Activated CD4-positive, alpha-beta T cell treated with anti-CD3 and anti-CD28 coated beads for 4 hours (primary cell): Measurements from ENCODE around the gene NPM1.

ENCODE experiments used
- DNase-seq, 2 donors: peaks; one replicate each; pipeline ENCODE4 v3.0.0-alpha.2; 2020

Gene NPM1

DNA sequence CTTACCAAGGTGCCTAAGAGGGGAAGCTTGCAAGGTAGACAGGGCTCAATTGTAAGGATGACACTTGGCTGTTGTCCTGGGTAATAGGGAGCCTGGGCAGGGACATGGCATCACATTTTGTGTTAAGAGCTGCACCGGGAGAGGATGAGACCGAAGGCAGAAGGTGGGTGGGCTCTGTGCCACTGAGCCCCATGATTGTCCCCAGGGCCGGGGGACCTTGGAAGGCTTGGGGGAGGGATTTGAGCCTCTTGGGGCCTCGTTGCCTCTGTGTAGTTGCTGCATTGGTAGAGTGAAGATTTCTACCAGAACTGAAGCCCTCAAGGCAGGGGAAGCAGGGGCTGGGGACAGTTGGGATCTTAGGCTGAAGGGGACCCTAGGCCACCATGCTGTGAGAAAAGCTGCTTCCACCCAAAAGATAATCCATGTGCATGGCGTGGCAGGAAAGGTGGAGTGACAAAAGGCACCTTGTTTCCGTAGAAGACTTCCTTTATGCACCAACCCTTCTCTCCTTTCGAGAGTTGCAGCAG is 43.7 kb downstream of the NPM1 start:
- no peak for DNase-seq

- DNase-seq, result no peak
These were observed 44.4 kb downstream of the NPM1 start for GRCh38 chr5:171432076-171432475.

DNA sequence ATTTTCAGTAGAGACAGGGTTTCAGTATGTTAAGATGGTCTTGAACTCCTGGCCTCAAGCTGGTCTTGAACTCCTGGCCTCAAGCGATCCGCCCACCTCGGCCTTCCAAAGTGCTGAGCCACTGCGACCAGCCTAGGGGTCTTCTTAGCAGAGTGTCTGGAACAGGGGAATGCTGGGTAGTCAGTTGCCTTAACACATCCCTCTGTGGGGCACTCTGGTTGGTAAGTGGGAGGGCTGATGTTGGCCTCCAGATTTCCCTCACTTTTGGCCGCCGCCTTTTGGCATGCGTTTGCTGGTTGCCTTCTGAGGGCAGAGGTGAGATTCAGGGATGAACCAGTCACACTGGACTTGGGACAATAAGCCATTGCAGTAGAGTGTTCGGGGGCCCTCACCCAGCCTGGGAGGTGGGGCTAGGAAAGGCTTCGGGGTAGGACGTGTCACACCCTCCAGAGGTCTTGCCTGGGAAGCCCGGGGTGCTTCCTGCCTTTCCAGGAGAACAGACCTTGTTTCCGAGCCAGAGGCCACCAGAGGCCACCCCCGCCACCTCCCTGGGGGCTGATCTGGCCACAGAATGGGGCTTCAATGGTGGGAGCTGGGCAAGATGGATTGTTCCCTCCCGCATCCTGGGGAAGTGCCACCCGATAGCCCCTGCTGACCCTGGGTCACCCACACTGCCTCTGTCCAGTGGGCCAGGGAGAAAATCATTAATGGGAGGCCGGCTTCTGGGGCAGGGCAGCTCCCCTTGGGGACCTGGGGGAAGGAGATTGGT is 45.1 kb downstream of the NPM1 start:
- no peak for DNase-seq

DNA sequence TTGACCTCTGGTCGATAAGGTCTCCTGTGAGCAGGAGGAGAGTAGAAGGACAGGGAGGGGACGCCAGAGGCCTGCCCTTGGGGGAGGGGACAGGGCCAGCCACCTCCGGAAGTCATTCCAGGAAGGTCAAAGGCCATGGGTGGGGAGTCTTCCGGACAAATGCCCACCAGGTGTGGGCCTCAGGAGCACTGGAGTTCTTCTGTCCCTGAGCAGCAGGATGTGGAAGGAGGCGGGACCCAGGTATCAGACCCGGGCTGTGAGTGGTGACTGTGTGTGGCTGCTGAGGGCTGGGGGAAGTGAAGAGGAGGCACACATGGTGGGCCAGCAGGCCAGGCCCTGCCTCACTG is 45.7 kb downstream of the NPM1 start:
- DNase-seq, result no peak

- no peak for DNase-seq
These were observed 46.5 kb downstream of the NPM1 start for GRCh38 chr5:171433982-171434676.

GRCh38 chr5:171434874-171435273 is 47.2 kb downstream of the NPM1 start:
- no peak for DNase-seq

GRCh38 chr5:171435908-171436307 is 48.3 kb downstream of the NPM1 start:
- no peak for DNase-seq

- DNase-seq, result no peak
These were observed 49.2 kb downstream of the NPM1 start for GRCh38 chr5:171436804-171437285.

DNA sequence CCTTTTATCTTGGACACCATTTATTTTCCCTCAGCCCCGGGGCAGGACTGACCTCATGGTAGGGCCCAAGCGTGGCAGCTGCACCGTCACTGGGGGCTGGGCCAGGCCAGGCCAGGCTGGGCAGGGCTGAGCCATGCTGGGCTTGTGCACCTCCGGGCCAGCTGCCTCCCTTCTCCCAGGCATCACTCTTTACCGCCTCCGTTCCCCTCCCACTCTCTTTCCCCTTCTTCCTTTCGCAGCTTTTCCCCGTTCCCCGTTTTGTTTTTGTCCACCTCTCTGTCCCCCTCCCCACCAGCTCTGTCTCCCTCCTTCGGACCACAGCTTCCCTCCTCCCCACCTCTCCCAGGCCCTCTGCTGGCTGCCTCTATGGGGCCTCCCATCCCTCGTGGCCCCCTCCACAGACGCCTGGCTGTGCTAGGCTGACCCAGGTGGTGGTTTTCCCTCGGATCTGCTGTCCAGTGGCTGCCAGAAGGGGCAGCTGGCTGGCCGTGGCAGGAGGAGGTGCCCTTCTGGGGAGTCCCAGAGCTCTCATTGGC is 49.7 kb downstream of the NPM1 start:
- no peak for DNase-seq

DNA sequence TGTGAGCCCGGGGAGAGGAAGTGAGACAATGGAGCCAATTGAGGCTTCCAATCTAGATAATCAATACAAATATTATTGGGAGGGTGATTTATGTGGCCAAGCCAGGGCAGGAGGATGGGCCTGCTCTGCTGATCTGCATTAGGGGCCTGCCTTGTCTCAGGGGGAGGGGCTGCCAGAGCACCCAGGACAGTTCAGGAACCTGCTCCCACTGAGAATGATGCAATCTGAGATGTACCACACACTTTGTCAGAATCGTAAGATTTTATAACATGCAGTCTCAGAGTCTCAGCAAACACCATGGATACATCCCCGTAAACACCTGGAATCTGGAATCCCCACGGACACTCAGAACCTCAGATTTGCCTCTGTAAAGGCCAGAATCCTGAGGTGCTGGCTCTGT is 51.1 kb downstream of the NPM1 start:
- no peak for DNase-seq

- DNase-seq, result no peak
These were observed 53.7 kb downstream of the NPM1 start for GRCh38 chr5:171441246-171441791.

GRCh38 chr5:171442287-171443042 is 54.8 kb downstream of the NPM1 start:
- DNase-seq, result no peak

- DNase-seq, result no peak
These were observed 56.9 kb downstream of the NPM1 start for GRCh38 chr5:171444582-171444981.

DNA sequence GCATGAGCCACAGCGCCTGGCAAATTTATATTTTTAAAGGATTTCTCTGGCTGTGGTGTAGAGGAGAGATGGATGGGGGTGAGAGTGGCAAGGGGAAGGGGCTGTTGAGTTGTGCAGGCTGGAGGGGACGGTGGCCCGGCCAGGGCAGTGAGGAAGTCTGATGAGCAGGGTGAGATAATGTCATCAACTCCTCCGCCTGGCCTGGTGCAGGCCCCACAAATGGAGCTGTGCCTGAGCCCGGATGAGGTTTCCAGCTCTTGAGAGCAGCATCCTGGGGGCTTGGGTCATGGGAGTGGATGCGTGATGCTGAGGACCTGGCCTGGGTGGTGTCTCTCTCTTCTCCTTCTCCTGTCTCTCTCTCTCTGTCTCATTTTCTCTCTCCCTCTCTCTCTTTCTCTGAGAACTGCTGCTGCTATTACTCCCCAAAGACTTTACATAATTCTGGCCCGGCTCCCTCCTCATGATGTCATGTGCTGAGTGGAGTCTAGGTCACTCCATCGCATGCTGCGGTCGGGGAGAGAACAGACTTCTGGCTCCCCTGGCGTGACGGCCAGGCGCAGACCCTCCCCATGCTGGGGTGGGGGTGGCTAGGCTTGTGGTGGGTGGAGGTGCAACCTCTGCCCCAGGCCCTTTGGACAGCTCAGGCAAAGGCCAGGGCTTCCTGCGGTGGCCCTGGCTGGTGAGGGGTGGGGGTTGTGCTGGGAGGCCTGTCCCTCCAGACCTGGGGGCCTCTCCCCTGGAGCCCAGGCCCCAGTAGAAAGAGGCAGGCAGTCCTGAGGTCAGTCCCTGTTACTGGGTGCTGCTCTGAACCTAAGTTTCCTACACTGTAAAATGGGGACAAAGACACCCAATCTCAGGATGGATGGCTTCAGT is 58.2 kb downstream of the NPM1 start:
- no peak for DNase-seq

DNA sequence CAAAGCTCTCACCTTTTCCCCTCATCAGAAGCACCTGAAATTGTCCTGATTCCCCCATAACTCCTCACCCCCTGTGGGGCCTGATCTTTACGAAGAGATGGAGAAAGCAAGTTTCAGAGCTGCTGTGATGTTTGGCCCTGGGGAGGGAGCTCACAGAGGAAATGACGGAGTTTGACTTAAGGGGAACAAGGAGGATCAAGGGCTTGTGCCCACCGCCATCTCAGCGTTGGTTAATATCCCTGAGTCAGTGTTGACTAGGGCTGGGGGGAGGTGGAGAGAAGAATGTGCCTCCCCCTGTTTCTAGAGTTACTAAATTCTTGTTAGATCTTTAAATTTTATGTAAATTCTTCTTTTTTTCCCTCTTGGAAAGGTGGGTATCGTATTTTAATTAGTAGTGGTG is 59.6 kb downstream of the NPM1 start:
- no peak for DNase-seq

DNA sequence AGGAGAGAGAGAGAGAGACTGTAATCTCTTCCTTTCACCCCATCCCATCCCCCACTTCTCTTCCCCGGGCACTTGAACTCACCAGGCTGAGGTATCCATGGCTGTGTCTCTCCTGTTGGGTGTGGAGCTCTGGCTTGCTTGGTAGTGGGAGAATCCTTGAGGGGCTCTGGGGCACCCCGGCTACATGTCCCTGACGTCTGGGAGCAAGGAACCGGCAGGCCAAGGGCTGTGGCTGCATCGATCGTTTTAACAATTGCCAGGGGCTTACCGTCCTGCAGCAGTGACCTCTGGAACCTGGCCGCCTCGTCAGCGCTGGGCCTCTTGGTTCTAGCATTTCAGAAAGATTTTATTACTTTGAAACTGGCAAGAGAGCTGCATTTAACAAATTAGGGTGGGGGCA is 61.8 kb downstream of the NPM1 start:
- DNase-seq, result no peak

GRCh38 chr5:171450423-171451331 is 63.0 kb downstream of the NPM1 start:
- DNase-seq, result peak in 1 of 2 donors; percentile 16

DNA sequence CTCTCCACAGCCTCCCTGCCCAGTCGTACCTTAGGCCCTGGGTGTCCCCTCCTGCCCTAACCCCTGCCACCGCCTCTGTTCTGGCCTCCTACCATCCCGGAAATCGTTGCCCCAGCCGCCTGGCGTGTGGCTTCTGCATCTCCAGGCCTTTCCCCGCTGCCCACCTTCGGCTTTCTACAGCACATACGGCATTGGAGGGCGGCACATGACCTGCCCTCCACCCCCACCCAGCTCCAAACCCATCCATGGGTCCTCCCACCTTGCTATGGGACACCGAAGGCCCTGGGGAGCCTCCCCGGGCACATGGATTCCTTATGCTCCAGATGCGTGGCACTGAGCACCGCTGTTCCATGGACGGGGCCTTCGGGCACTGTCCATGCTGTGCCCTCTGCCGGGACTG is 63.8 kb downstream of the NPM1 start:
- no peak for DNase-seq

GRCh38 chr5:171453056-171453725 is 65.5 kb downstream of the NPM1 start:
- DNase-seq, result no peak

DNA sequence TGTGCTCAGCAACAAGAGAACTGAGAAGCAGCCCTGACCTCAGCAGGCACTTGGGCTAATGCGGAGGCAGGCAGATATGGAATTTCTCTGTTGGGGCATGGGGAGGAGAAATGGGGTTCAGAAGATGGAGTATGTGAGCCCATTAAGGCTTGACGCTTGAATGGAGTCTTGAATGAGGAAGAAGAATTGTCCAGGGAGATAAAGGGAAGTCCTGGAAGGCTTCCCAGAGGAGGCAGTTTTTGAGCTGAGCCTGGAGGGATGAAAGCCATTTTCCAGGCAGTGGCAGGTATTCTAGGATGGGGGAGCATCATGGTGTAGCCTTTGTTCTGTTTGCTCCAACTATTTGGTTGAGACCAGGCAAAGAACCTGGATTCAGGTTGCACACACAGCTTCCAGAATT is 66.3 kb downstream of the NPM1 start:
- DNase-seq, result no peak
